GM19372 (cell line): Measurements from ENCODE around the gene SERGEF.

Source experiments
- ATAC-seq: cut with Tn5 transposase; IDR thresholded peaks from one replicate; pipeline ENCODE4 v1.9.1; 2021; ENCODE audit warnings: mild to moderate bottlenecking, low read depth, moderate library complexity; ENCODE audit not compliant: unreplicated experiment

The SERGEF gene

GRCh38 chr11:17954395-17955252, 58.2 kb downstream of the SERGEF start:
- ATAC-seq, result no peak

- ATAC-seq, result no peak
These were observed 60.4 kb downstream of the SERGEF start for GRCh38 chr11:17952487-17952886.

GRCh38 chr11:17951685-17952388, 61.0 kb downstream of the SERGEF start:
- no peak for ATAC-seq

- ATAC-seq, result no peak
These were observed 62.2 kb downstream of the SERGEF start for GRCh38 chr11:17950644-17951043.

- ATAC-seq, result no peak
These were observed 64.6 kb downstream of the SERGEF start for GRCh38 chr11:17948296-17948695.

GRCh38 chr11:17939542-17939941, 73.3 kb downstream of the SERGEF start:
- ATAC-seq, result no peak

GRCh38 chr11:17936790-17937189, 76.1 kb downstream of the SERGEF start:
- ATAC-seq, result no peak

GRCh38 chr11:17934194-17934593, 78.7 kb downstream of the SERGEF start:
- no peak for ATAC-seq

- ATAC-seq, result no peak
These were observed 79.1 kb downstream of the SERGEF start for GRCh38 chr11:17933708-17934107.

- ATAC-seq, result no peak
These were observed 80.4 kb downstream of the SERGEF start for GRCh38 chr11:17932472-17932871.

- no peak for ATAC-seq
These were observed 81.3 kb downstream of the SERGEF start for GRCh38 chr11:17931595-17931994.

GRCh38 chr11:17930544-17931125, 82.2 kb downstream of the SERGEF start:
- ATAC-seq, result no peak

- ATAC-seq, result no peak
These were observed 83.7 kb downstream of the SERGEF start for GRCh38 chr11:17929171-17929570.

GRCh38 chr11:17927681-17928343, 85.0 kb downstream of the SERGEF start:
- ATAC-seq, result no peak

GRCh38 chr11:17927041-17927440, 85.8 kb downstream of the SERGEF start:
- ATAC-seq, result no peak

GRCh38 chr11:17924713-17925112, 88.1 kb downstream of the SERGEF start:
- no peak for ATAC-seq

GRCh38 chr11:17923217-17923616, 89.6 kb downstream of the SERGEF start:
- ATAC-seq, result no peak

GRCh38 chr11:17922416-17922788, 90.4 kb downstream of the SERGEF start:
- ATAC-seq, result no peak

GRCh38 chr11:17921659-17922415, 91.0 kb downstream of the SERGEF start:
- ATAC-seq, result no peak

- ATAC-seq, result no peak
These were observed 94.7 kb downstream of the SERGEF start for GRCh38 chr11:17918049-17918605.
